ENCODE data around the gene TSPAN4.

DNA sequence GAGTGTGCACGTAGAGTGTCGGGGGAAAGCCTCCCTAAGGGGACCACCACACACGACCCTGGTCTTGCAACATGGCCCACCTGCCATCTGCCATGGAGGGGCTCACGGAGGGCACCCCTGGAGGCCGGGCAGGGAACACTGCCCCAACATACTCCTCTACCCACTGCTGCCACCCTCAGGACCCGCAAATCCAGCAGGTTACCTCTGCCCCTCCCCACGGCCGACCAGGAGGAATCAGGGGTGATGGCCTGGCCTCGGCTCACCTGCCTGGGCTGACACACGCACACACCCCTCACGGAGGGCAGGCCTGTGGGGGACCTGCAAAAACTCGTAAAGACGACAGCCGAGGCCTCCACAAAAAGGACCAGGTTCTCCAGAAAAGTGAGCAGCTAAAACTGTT lies 37.8 kb downstream of the TSPAN4 start:
- TF ChIP-seq, protein P1, sequence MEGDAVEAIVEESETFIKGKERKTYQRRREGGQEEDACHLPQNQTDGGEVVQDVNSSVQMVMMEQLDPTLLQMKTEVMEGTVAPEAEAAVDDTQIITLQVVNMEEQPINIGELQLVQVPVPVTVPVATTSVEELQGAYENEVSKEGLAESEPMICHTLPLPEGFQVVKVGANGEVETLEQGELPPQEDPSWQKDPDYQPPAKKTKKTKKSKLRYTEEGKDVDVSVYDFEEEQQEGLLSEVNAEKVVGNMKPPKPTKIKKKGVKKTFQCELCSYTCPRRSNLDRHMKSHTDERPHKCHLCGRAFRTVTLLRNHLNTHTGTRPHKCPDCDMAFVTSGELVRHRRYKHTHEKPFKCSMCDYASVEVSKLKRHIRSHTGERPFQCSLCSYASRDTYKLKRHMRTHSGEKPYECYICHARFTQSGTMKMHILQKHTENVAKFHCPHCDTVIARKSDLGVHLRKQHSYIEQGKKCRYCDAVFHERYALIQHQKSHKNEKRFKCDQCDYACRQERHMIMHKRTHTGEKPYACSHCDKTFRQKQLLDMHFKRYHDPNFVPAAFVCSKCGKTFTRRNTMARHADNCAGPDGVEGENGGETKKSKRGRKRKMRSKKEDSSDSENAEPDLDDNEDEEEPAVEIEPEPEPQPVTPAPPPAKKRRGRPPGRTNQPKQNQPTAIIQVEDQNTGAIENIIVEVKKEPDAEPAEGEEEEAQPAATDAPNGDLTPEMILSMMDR (IDR thresholded peaks at IDR 0.05), result no peak
- TF ChIP-seq POLR2AphosphoS5 (IDR thresholded peaks at IDR 0.05), result no peak
